CD4-positive, CD25-positive, alpha-beta regulatory T cell (primary cell): ENCODE measurements around the gene TBR1. TPM values are rescaled to one million over a fixed set of nuclear protein-coding genes. Genes with fewer than 3 reads are reported as not detected.
A peak's percentile ranks its signal among the peaks of the same experiment; 100 is the strongest.

ENCODE experiments used
- ATAC-seq, 2 donors: fragments of 150-1000 bp; cut with Tn5 transposase; one replicate each; pipeline ENCODE4 v1.10.0; 2021; ENCODE audit warnings: low read depth in 2 of 2, moderate number of reproducible peaks in 2 of 2, moderate library complexity in 1 of 2
- DNase-seq, 3 donors: peaks; one replicate each; pipeline versions ENCODE4 v3.0.0 to v3.0.0-alpha.2; 2012 to 2022; ENCODE audit warnings: mixed read lengths in 1 of 3
- H3K27ac ChIP-seq: one replicate; pipeline ENCODE4 v1.7.0; 2013; ENCODE audit warnings: mild to moderate bottlenecking, low read length; ENCODE audit not compliant: insufficient read depth, poor library complexity, severe bottlenecking
- H3K27me3 ChIP-seq: one replicate; pipeline ENCODE4 v1.7.0; 2013; ENCODE audit warnings: low read length; ENCODE audit not compliant: control insufficient read depth, insufficient read depth
- H3K36me3 ChIP-seq: one replicate; pipeline ENCODE4 v1.7.0; 2013; ENCODE audit warnings: mild to moderate bottlenecking, low read length, moderate library complexity; ENCODE audit not compliant: control insufficient read depth, insufficient read depth
- H3K4me1 ChIP-seq: 2 replicates; pipeline ENCODE4 v1.7.0; 2013; ENCODE audit warnings: mild to moderate bottlenecking, low read length; ENCODE audit not compliant: insufficient read depth, control insufficient read depth, poor library complexity, severe bottlenecking
- H3K4me3 ChIP-seq: one replicate; pipeline ENCODE4 v1.7.0; 2013; ENCODE audit warnings: low read depth, mild to moderate bottlenecking, low read length, moderate library complexity
- H3K9me3 ChIP-seq, 2 experiments: 1 replicate in 1 of 2; 2 replicates in 1 of 2; pipeline ENCODE4 v1.7.0; 2013; ENCODE audit warnings: low read length in 2 of 2, mild to moderate bottlenecking in 1 of 2, moderate library complexity in 1 of 2; ENCODE audit not compliant: control insufficient read depth in 2 of 2
- H3K27ac Mint-ChIP-seq, 3 donors: one replicate each; pipeline ENCODE4 v1.8.0; 2020 to 2022; ENCODE audit warnings: mild to moderate bottlenecking in 3 of 3, mixed read lengths in 3 of 3, moderate library complexity in 2 of 3
- H3K27me3 Mint-ChIP-seq: one replicate; pipeline ENCODE4 v1.8.0; 2022; ENCODE audit warnings: mild to moderate bottlenecking, mixed read lengths
- H3K36me3 Mint-ChIP-seq: one replicate; pipeline ENCODE4 v1.8.0; 2020; ENCODE audit warnings: mixed read lengths
- H3K4me1 Mint-ChIP-seq, 4 donors: one replicate each; pipeline ENCODE4 v1.8.0; 2020 to 2022; ENCODE audit warnings: mixed read lengths in 4 of 4, mild to moderate bottlenecking in 1 of 4
- H3K4me3 Mint-ChIP-seq, 4 donors: one replicate each; pipeline ENCODE4 v1.8.0; 2020 to 2022; ENCODE audit warnings: mild to moderate bottlenecking in 4 of 4, mixed read lengths in 4 of 4, moderate library complexity in 3 of 4
- H3K9me3 Mint-ChIP-seq, 7 donors: one replicate each; pipeline ENCODE4 v1.8.0; 2020 to 2022; ENCODE audit warnings: mixed read lengths in 7 of 7, mild to moderate bottlenecking in 3 of 7, moderate library complexity in 2 of 7
- polyA plus RNA-seq, 4 donors: library from polyadenylated mRNA; unstranded; fragments of 300-500 nt; fragmentation: Illumina TruSeq; gene quantifications; one replicate each; pipeline ENCODE4 v1.2.3, GENCODE V29; 2021
- total RNA-seq: library from RNA; stranded (reverse); gene quantifications from one replicate; pipeline ENCODE4 v1.2.3, GENCODE V29; 2022

The TBR1 gene
- total and polyA plus RNA-seq, 5 donors from 2014 or later, result 0.32 TPM; not detected in 4

- Histone ChIP-seq H3K9me3 (no peaks in the 10 kb centered on the region), H3K36me3 (no peaks in the 10 kb centered on the region), H3K4me3 (peak overlapping the region; percentile 74), H3K27me3 (peaks cover 37% of the 10 kb centered on the region), H3K4me1 (peaks cover 43% of the 10 kb centered on the region), H3K27ac (no peak overlapping the region)
- H3K27ac Mint-ChIP-seq, result no peak overlapping the region
- DNase-seq (no peak), ATAC-seq (no peak)
- H3K9me3 Mint-ChIP-seq, result peaks cover 0 to 2% (median 0%) of the 10 kb centered on the region in 7 donors
- H3K27me3 Mint-ChIP-seq, result peaks cover 78% of the 10 kb centered on the region
- peaks cover 3% of the 10 kb centered on the region for H3K36me3 Mint-ChIP-seq
- peak overlapping the region; percentile 43 to 67 (median 58) for H3K4me3 Mint-ChIP-seq
- peaks cover 10 to 57% (median 39%) of the 10 kb centered on the region in 4 donors for H3K4me1 Mint-ChIP-seq
These were observed 776 bp downstream of the TBR1 start for GRCh38 chr2:161416708-161417437.

- H3K9me3 Mint-ChIP-seq, result peaks cover 0 to 2% (median 0%) of the 10 kb centered on the region in 7 donors
- no peak overlapping the region for H3K27ac ChIP-seq
- H3K4me3 ChIP-seq, result no peak overlapping the region
- H3K4me1 ChIP-seq, result peaks cover 43% of the 10 kb centered on the region
- no peak overlapping the region for H3K27ac Mint-ChIP-seq
- peaks cover 10 to 61% (median 41%) of the 10 kb centered on the region in 4 donors for H3K4me1 Mint-ChIP-seq
- H3K36me3 ChIP-seq, result no peaks in the 10 kb centered on the region
- no peaks in the 10 kb centered on the region for H3K9me3 ChIP-seq
- DNase-seq, result no peak
- H3K36me3 Mint-ChIP-seq, result peaks cover 3% of the 10 kb centered on the region
- peak overlapping the region in 3 of 4 donors; percentile 43 to 76 (median 67) for H3K4me3 Mint-ChIP-seq
- peaks cover 45% of the 10 kb centered on the region for H3K27me3 ChIP-seq
- ATAC-seq, result no peak
- H3K27me3 Mint-ChIP-seq, result peaks cover 85% of the 10 kb centered on the region
These were observed 1.6 kb downstream of the TBR1 start for GRCh38 chr2:161417438-161418274.

- H3K9me3 ChIP-seq, result no peaks in the 10 kb centered on the region
- H3K27me3 Mint-ChIP-seq, result peaks cover 92% of the 10 kb centered on the region
- peaks cover 48% of the 10 kb centered on the region for H3K27me3 ChIP-seq
- no peaks in the 10 kb centered on the region for H3K36me3 ChIP-seq
- H3K4me3 Mint-ChIP-seq, result peak overlapping the region in 2 of 4 donors; percentile 19 to 67
- H3K27ac ChIP-seq, result no peak overlapping the region
- no peak overlapping the region for H3K27ac Mint-ChIP-seq
- H3K4me3 ChIP-seq, result no peak overlapping the region
- ATAC-seq (no peak), DNase-seq (no peak)
- H3K9me3 Mint-ChIP-seq, result peaks cover 0 to 2% (median 0%) of the 10 kb centered on the region in 7 donors
- H3K36me3 Mint-ChIP-seq, result no peaks in the 10 kb centered on the region
- H3K4me1 Mint-ChIP-seq, result peaks cover 10 to 67% (median 44%) of the 10 kb centered on the region in 4 donors
- H3K4me1 ChIP-seq, result peaks cover 45% of the 10 kb centered on the region
These were observed 2.2 kb downstream of the TBR1 start for GRCh38 chr2:161418275-161418714.

- H3K4me3 ChIP-seq, result no peak overlapping the region
- peak overlapping the region in 1 of 3 donors; percentile 59 for H3K27ac Mint-ChIP-seq
- ATAC-seq (no peak), DNase-seq (no peak)
- H3K27ac ChIP-seq, result no peak overlapping the region
- peaks cover 46% of the 10 kb centered on the region for H3K27me3 ChIP-seq
- H3K36me3 ChIP-seq, result no peaks in the 10 kb centered on the region
- peaks cover 89% of the 10 kb centered on the region for H3K27me3 Mint-ChIP-seq
- H3K36me3 Mint-ChIP-seq, result no peaks in the 10 kb centered on the region
- peaks cover 10 to 63% (median 41%) of the 10 kb centered on the region in 4 donors for H3K4me1 Mint-ChIP-seq
- H3K9me3 ChIP-seq, result no peaks in the 10 kb centered on the region
- peaks cover 52% of the 10 kb centered on the region for H3K4me1 ChIP-seq
- peak overlapping the region in 2 of 4 donors; percentile 67 to 75 for H3K4me3 Mint-ChIP-seq
- H3K9me3 Mint-ChIP-seq, result peaks cover 0 to 2% (median 0%) of the 10 kb centered on the region in 7 donors
These were observed 2.9 kb downstream of the TBR1 start for GRCh38 chr2:161418715-161419637.

GRCh38 chr2:161419638-161420190, 3.6 kb downstream of the TBR1 start:
- Histone ChIP-seq H3K9me3 (no peaks in the 10 kb centered on the region), H3K27me3 (peaks cover 52% of the 10 kb centered on the region), H3K36me3 (no peaks in the 10 kb centered on the region), H3K4me3 (no peak overlapping the region), H3K27ac (no peak overlapping the region), H3K4me1 (peaks cover 51% of the 10 kb centered on the region)
- Mint-ChIP-seq H3K36me3 (no peaks in the 10 kb centered on the region), H3K4me3 (no peak overlapping the region), H3K9me3 (peaks cover 0 to 3% (median 0%) of the 10 kb centered on the region in 7 donors), H3K4me1 (peaks cover 16 to 70% (median 47%) of the 10 kb centered on the region in 4 donors), H3K27ac (no peak overlapping the region), H3K27me3 (peaks cover 95% of the 10 kb centered on the region)
- ATAC-seq (no peak), DNase-seq (no peak)

GRCh38 chr2:161420406-161421074, 4.4 kb downstream of the TBR1 start:
- H3K9me3 Mint-ChIP-seq, result peaks cover 0 to 5% (median 0%) of the 10 kb centered on the region in 7 donors
- H3K27me3 ChIP-seq, result peaks cover 58% of the 10 kb centered on the region
- H3K4me3 ChIP-seq, result no peak overlapping the region
- H3K27ac Mint-ChIP-seq, result no peak overlapping the region
- no peak overlapping the region for H3K27ac ChIP-seq
- DNase-seq, result no peak
- no peaks in the 10 kb centered on the region for H3K36me3 ChIP-seq
- peaks cover 3 to 8% of the 10 kb centered on the region in 2 experiments for H3K9me3 ChIP-seq
- peaks cover 95% of the 10 kb centered on the region for H3K27me3 Mint-ChIP-seq
- peaks cover 20 to 71% (median 44%) of the 10 kb centered on the region in 4 donors for H3K4me1 Mint-ChIP-seq
- H3K36me3 Mint-ChIP-seq, result no peaks in the 10 kb centered on the region
- H3K4me3 Mint-ChIP-seq, result no peak overlapping the region
- no peak for ATAC-seq
- H3K4me1 ChIP-seq, result peaks cover 43% of the 10 kb centered on the region
